ENCODE measurements around the gene PITPNC1.

PITPNC1 gene

GRCh38 chr17:67525239-67526135 is 148.4 kb downstream of the PITPNC1 start:
- DNase-seq (ENCODE audit: low read depth, low spot score) = no peak
- no peak for TF ChIP-seq ZNF274 (IDR thresholded peaks at IDR 0.05; ENCODE audit: low read depth, low read length)
- TF ChIP-seq SUZ12 (IDR thresholded peaks at IDR 0.05; ENCODE audit: extremely low read depth, insufficient read depth, insufficient read length) = no peak
- TF ChIP-seq YY1 (IDR thresholded peaks at IDR 0.05; ENCODE audit: insufficient read depth, insufficient read length) = no peak
- Histone ChIP-seq H3K36me3 (ENCODE audit: insufficient read depth, insufficient read length, low read length) (no peaks in the 10 kb centered on the region), H3K4me1 (ENCODE audit: insufficient read depth, insufficient read length) (peaks cover 14% of the 10 kb centered on the region), H3K9me3 (ENCODE audit: insufficient read depth, low read length) (no peaks in the 10 kb centered on the region), H3K4me3 (ENCODE audit: insufficient read length, low read depth) (no peak overlapping the region), H3K9ac (ENCODE audit: insufficient read length, low read depth) (no peak overlapping the region), H3K27me3 (ENCODE audit: insufficient read depth, insufficient read length) (no peaks in the 10 kb centered on the region)

- DNase-seq (ENCODE audit: low read depth, low spot score) = no peak
- Histone ChIP-seq H3K9me3 (ENCODE audit: insufficient read depth, low read length) (no peaks in the 10 kb centered on the region), H3K9ac (ENCODE audit: insufficient read length, low read depth) (no peak overlapping the region), H3K36me3 (ENCODE audit: insufficient read depth, insufficient read length, low read length) (no peaks in the 10 kb centered on the region), H3K27me3 (ENCODE audit: insufficient read depth, insufficient read length) (no peaks in the 10 kb centered on the region), H3K4me3 (ENCODE audit: insufficient read length, low read depth) (no peak overlapping the region), H3K4me1 (ENCODE audit: insufficient read depth, insufficient read length) (peaks cover 8% of the 10 kb centered on the region)
- TF ChIP-seq YY1 (IDR thresholded peaks at IDR 0.05; ENCODE audit: insufficient read depth, insufficient read length) (no peak), SUZ12 (IDR thresholded peaks at IDR 0.05; ENCODE audit: extremely low read depth, insufficient read depth, insufficient read length) (no peak), ZNF274 (IDR thresholded peaks at IDR 0.05; ENCODE audit: low read depth, low read length) (no peak)
Observed at GRCh38 chr17:67526700-67527099, 149.6 kb downstream of the PITPNC1 start.

- Histone ChIP-seq H3K9ac (ENCODE audit: insufficient read length, low read depth) (peak overlapping the region; percentile 71), H3K9me3 (ENCODE audit: insufficient read depth, low read length) (no peaks in the 10 kb centered on the region), H3K27me3 (ENCODE audit: insufficient read depth, insufficient read length) (no peaks in the 10 kb centered on the region), H3K4me3 (ENCODE audit: insufficient read length, low read depth) (no peak overlapping the region), H3K36me3 (ENCODE audit: insufficient read depth, insufficient read length, low read length) (peaks cover 4% of the 10 kb centered on the region), H3K4me1 (ENCODE audit: insufficient read depth, insufficient read length) (peaks cover 7% of the 10 kb centered on the region)
- DNase-seq (ENCODE audit: low read depth, low spot score) = no peak
- no peak for TF ChIP-seq SUZ12 (IDR thresholded peaks at IDR 0.05; ENCODE audit: extremely low read depth, insufficient read depth, insufficient read length)
- no peak for TF ChIP-seq ZNF274 (IDR thresholded peaks at IDR 0.05; ENCODE audit: low read depth, low read length)
- no peak for TF ChIP-seq YY1 (IDR thresholded peaks at IDR 0.05; ENCODE audit: insufficient read depth, insufficient read length)
Observed at GRCh38 chr17:67528751-67529436, 151.8 kb downstream of the PITPNC1 start.

- no peaks in the 10 kb centered on the region for H3K27me3 ChIP-seq (ENCODE audit: insufficient read depth, insufficient read length)
- peaks cover 7% of the 10 kb centered on the region for H3K4me1 ChIP-seq (ENCODE audit: insufficient read depth, insufficient read length)
- TF ChIP-seq YY1 (IDR thresholded peaks at IDR 0.05; ENCODE audit: insufficient read depth, insufficient read length) (no peak), SUZ12 (IDR thresholded peaks at IDR 0.05; ENCODE audit: extremely low read depth, insufficient read depth, insufficient read length) (no peak), ZNF274 (IDR thresholded peaks at IDR 0.05; ENCODE audit: low read depth, low read length) (no peak)
- no peak overlapping the region for H3K9ac ChIP-seq (ENCODE audit: insufficient read length, low read depth)
- peaks cover 4% of the 10 kb centered on the region for H3K36me3 ChIP-seq (ENCODE audit: insufficient read depth, insufficient read length, low read length)
- H3K4me3 ChIP-seq (ENCODE audit: insufficient read length, low read depth) = no peak overlapping the region
- DNase-seq (ENCODE audit: low read depth, low spot score) = no peak
- no peaks in the 10 kb centered on the region for H3K9me3 ChIP-seq (ENCODE audit: insufficient read depth, low read length)
Observed at GRCh38 chr17:67531291-67531690, 154.2 kb downstream of the PITPNC1 start.

GRCh38 chr17:67532326-67532871 is 155.3 kb downstream of the PITPNC1 start:
- Histone ChIP-seq H3K4me3 (ENCODE audit: insufficient read length, low read depth) (no peak overlapping the region), H3K36me3 (ENCODE audit: insufficient read depth, insufficient read length, low read length) (peaks cover 4% of the 10 kb centered on the region), H3K9ac (ENCODE audit: insufficient read length, low read depth) (no peak overlapping the region), H3K27me3 (ENCODE audit: insufficient read depth, insufficient read length) (no peaks in the 10 kb centered on the region), H3K4me1 (ENCODE audit: insufficient read depth, insufficient read length) (peaks cover 7% of the 10 kb centered on the region), H3K9me3 (ENCODE audit: insufficient read depth, low read length) (no peaks in the 10 kb centered on the region)
- no peak for DNase-seq (ENCODE audit: low read depth, low spot score)
- TF ChIP-seq YY1 (IDR thresholded peaks at IDR 0.05; ENCODE audit: insufficient read depth, insufficient read length) = no peak
- TF ChIP-seq ZNF274 (IDR thresholded peaks at IDR 0.05; ENCODE audit: low read depth, low read length) = no peak
- no peak for TF ChIP-seq SUZ12 (IDR thresholded peaks at IDR 0.05; ENCODE audit: extremely low read depth, insufficient read depth, insufficient read length)

- Histone ChIP-seq H3K4me3 (ENCODE audit: insufficient read length, low read depth) (no peak overlapping the region), H3K4me1 (ENCODE audit: insufficient read depth, insufficient read length) (peaks cover 2% of the 10 kb centered on the region), H3K9me3 (ENCODE audit: insufficient read depth, low read length) (no peaks in the 10 kb centered on the region), H3K9ac (ENCODE audit: insufficient read length, low read depth) (no peak overlapping the region), H3K36me3 (ENCODE audit: insufficient read depth, insufficient read length, low read length) (peaks cover 4% of the 10 kb centered on the region), H3K27me3 (ENCODE audit: insufficient read depth, insufficient read length) (no peaks in the 10 kb centered on the region)
- no peak for DNase-seq (ENCODE audit: low read depth, low spot score)
- TF ChIP-seq ZNF274 (IDR thresholded peaks at IDR 0.05; ENCODE audit: low read depth, low read length) = no peak
- no peak for TF ChIP-seq SUZ12 (IDR thresholded peaks at IDR 0.05; ENCODE audit: extremely low read depth, insufficient read depth, insufficient read length)
- TF ChIP-seq YY1 (IDR thresholded peaks at IDR 0.05; ENCODE audit: insufficient read depth, insufficient read length) = no peak
Observed at GRCh38 chr17:67534941-67535340, 157.9 kb downstream of the PITPNC1 start.
